ENCODE results near the gene IL15RA. TPM values are rescaled to one million over a fixed set of nuclear protein-coding genes. Genes with fewer than 3 reads are reported as not detected.
"Not testable (repeated sequence)": the region's sequence is repeated elsewhere in the genome, so short reads cannot be mapped to it uniquely, and the experiment has no call there.

The IL15RA gene
- total RNA-seq, 2 experiments from 2014 or later: 20.1 to 20.2 TPM

DNA sequence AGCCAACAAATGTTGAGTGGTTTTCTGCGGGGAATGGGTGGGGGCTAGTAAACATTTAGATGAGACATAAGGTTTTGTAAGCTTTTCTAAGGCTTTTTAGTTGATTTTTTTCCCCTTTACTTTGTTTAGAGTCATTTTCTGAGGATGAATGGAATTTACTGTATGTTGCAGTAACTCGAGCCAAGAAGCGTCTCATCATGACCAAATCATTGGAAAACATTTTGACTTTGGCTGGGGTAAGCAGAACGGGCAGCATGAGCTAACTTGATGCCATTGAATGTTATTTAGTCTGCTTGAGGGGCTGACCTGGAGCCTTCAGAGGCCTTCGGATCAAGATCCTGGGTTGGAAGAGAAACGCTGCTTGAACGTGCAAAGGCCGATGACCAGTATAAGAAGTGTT lies 50.0 kb downstream of the IL15RA start:
- ChIA-PET POLR2A (no interaction called here), CTCF (interaction anchor here (0.9 kb wide), 1 partner anchor 84 kb away, joined by 3 read pairs; no protein-coding TSS in a partner anchor)
- no peak overlapping the region for H3K27ac Mint-ChIP-seq
- intact Hi-C loops (cut with micrococcal nuclease): no loop called here
- H3K27me3 Mint-ChIP-seq: no peaks in the 10 kb centered on the region
- no peak for DNase-seq
- H3K4me1 Mint-ChIP-seq (ENCODE audit: low read depth): no peaks in the 10 kb centered on the region
- H3K4me3 Mint-ChIP-seq: no peak overlapping the region
- H3K36me3 Mint-ChIP-seq: peaks cover 44% of the 10 kb centered on the region
- H3K9me3 Mint-ChIP-seq: no peaks in the 10 kb centered on the region

DNA sequence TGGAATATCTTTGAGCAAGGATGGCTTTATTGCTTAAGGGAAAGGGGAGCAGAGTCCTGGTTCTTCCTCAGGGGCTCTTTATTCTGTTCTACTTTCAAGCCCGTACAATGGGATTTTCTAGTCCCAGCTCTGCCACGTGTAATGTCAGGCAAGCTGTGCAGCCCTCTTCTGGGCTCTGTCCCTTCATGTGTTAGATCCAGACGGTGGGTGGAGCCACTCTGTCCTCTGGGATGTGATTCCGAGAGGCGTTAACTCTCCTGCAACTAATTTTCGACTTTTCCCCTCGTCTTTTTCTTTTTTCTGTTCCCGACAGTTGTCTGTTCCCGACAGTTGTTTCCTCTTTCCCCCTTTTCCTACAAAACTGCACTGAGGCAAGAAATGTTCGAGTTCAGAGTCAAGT lies 52.5 kb downstream of the IL15RA start:
- H3K9me3 Mint-ChIP-seq: no peaks in the 10 kb centered on the region
- H3K4me3 Mint-ChIP-seq: no peak overlapping the region
- ChIA-PET CTCF (no interaction called here), POLR2A (no interaction called here)
- H3K27ac Mint-ChIP-seq: no peak overlapping the region
- no peak for DNase-seq
- H3K4me1 Mint-ChIP-seq (ENCODE audit: low read depth): peaks cover 1% of the 10 kb centered on the region
- peaks cover 43% of the 10 kb centered on the region for H3K36me3 Mint-ChIP-seq
- no peaks in the 10 kb centered on the region for H3K27me3 Mint-ChIP-seq
- intact Hi-C loops (cut with micrococcal nuclease): no loop called here

DNA sequence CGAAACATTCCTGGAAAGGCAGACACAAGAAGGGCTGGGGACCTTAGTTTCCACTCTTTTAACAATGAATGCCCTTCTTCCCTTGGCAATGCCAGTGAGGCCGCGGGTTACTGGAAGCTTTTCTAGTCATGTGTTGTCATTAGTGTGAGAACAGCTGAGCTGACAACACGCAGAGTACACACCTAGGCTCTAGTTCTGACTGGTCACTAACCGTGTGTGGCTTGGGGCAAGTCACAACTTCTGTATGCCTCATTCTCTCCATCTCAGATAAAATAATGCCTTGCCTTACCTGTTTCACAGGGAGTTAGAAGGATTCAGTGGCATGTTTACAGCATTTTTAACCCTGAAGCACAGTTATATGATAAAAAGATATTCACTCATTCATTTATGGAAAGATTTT lies 55.6 kb downstream of the IL15RA start:
- intact Hi-C loops (cut with micrococcal nuclease): no loop called here
- peaks cover 1% of the 10 kb centered on the region for H3K4me1 Mint-ChIP-seq (ENCODE audit: low read depth)
- H3K4me3 Mint-ChIP-seq: no peak overlapping the region
- H3K36me3 Mint-ChIP-seq: peaks cover 44% of the 10 kb centered on the region
- H3K27ac Mint-ChIP-seq: no peak overlapping the region
- H3K27me3 Mint-ChIP-seq: no peaks in the 10 kb centered on the region
- no peak for DNase-seq
- ChIA-PET CTCF (interaction anchor here (0.6 kb wide), 1 partner anchor 719 kb away, joined by 3 read pairs; no protein-coding TSS in a partner anchor), POLR2A (no interaction called here)
- no peaks in the 10 kb centered on the region for H3K9me3 Mint-ChIP-seq

DNA sequence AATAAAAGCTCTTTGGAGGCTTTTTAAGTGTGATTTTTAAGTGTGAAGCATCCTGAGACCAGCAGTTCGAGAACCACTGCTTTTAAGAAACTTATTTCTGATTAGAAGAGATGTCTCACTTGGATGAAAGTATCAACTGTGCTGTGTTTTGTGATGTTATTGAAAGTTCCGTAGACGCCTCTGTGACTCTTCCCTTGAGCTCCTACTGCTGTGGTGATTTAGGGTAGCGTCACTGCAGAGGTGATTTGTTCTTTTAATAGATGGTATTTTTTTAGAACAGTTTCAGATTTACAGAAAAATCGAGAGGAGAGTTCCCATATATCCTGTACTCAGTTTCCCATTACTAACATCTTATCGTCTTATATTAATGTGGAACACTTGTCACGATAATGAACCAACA lies 57.8 kb downstream of the IL15RA start:
- Mint-ChIP-seq H3K36me3 (peaks cover 47% of the 10 kb centered on the region), H3K27me3 (no peaks in the 10 kb centered on the region), H3K4me1 (ENCODE audit: low read depth) (peaks cover 1% of the 10 kb centered on the region), H3K4me3 (no peak overlapping the region), H3K9me3 (no peaks in the 10 kb centered on the region), H3K27ac (no peak overlapping the region)
- CTCF ChIA-PET: no interaction called here
- intact Hi-C loops (cut with micrococcal nuclease): no loop called here
- DNase-seq: no peak
- POLR2A ChIA-PET: no interaction called here

DNA sequence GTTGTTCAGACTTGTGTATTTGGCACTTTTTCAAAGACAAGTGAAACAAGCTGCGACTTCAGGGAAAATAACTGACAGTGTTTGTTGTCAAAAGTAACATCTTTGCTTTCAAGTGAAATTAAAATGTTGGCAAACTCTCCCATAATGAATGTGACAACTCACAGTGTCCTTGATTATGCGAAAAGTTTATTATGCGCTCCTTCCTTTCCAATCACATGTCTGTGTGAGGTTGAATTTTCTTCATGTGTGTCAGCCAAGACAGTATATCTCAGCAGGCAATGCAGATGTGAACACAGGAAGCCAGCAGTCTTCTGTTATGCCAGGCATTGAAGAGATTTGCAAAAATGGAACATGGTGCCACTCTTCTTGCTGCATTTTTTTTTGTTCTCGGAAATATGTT lies 58.6 kb downstream of the IL15RA start:
- intact Hi-C loops (cut with micrococcal nuclease): no loop called here
- H3K27ac Mint-ChIP-seq: no peak overlapping the region
- POLR2A ChIA-PET: no interaction called here

DNA sequence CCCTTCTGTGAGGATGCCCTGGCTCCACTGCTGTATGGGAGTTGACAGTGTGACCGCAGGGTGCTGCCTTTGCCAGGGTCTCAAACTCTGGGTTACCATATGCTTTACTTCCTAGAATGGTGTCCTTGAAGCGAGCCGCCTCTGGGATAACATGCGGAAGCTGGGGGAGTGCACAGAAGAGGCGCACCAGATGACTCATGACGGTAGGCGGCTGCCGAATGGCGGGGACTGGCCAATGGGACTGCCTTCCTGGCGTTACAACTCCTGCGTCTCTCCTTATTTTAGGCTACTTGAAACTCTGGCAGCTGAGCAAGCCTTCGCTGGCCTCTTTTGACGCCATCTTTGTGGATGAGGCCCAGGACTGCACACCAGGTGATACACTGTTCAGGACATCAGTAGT lies 60.0 kb downstream of the IL15RA start:
- no peak for DNase-seq
- CTCF ChIA-PET: no interaction called here
- Mint-ChIP-seq H3K27ac (no peak overlapping the region), H3K4me1 (ENCODE audit: low read depth) (peaks cover 1% of the 10 kb centered on the region), H3K27me3 (no peaks in the 10 kb centered on the region), H3K4me3 (no peak overlapping the region), H3K9me3 (no peaks in the 10 kb centered on the region), H3K36me3 (peaks cover 41% of the 10 kb centered on the region)
- intact Hi-C loops (cut with micrococcal nuclease): no loop called here
- POLR2A ChIA-PET: no interaction called here

More for the DNA sequence above, 58.6 kb downstream of the IL15RA start:
- Mint-ChIP-seq H3K9me3 (no peaks in the 10 kb centered on the region), H3K36me3 (peaks cover 47% of the 10 kb centered on the region), H3K27me3 (no peaks in the 10 kb centered on the region), H3K4me1 (ENCODE audit: low read depth) (peaks cover 1% of the 10 kb centered on the region), H3K4me3 (no peak overlapping the region)
- CTCF ChIA-PET: no interaction called here
- DNase-seq: no peak

DNA sequence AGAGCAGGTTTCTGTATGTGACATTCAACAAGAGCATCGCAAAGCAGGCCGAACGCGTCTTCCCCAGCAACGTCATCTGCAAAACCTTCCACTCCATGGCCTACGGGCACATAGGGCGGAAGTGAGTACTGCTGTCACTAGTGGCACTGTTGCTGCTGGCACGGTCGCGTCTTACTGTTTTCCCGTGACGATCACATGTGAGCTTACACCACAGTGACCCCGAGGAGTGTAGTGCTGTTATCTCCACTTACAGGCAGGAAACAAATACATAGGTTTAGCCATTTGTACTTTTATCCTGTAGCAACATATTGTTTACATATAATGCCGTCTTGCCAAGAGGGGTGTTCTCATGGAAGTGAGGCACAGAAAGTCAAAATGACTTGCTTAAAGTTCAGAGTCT lies 61.9 kb downstream of the IL15RA start:
- no peaks in the 10 kb centered on the region for H3K9me3 Mint-ChIP-seq

DNA sequence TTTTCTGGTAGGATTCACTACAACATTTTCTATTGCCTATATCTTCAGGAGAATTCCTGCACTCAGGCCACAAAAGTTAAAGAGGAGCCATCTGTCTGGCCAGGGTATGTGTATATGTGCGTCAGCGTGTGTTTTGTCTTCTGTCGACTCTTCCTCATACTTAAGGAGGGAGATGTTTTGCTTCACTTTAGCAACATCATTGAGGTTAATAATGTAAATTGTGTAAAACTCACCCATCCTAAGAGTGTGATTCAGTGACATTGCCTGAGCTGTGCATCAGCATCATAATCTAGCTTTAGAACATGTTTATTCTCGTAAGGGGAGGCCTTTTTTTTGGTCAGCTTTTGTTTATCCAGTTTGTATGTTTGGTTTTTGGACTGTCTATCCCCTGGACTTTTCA lies 63.6 kb downstream of the IL15RA start:
- Mint-ChIP-seq H3K27ac (no peak overlapping the region), H3K27me3 (no peaks in the 10 kb centered on the region), H3K4me3 (no peak overlapping the region), H3K4me1 (ENCODE audit: low read depth) (peaks cover 4% of the 10 kb centered on the region), H3K36me3 (peaks cover 49% of the 10 kb centered on the region), H3K9me3 (no peaks in the 10 kb centered on the region)
- ChIA-PET POLR2A (no interaction called here), CTCF (no interaction called here)
- intact Hi-C loops (cut with micrococcal nuclease): no loop called here
- DNase-seq: no peak

More for the DNA sequence above, 61.9 kb downstream of the IL15RA start:
- H3K27ac Mint-ChIP-seq: no peak overlapping the region
- CTCF ChIA-PET: interaction anchor here (1.4 kb wide), 1 partner anchor 42 kb away, joined by 4 read pairs; no protein-coding TSS in a partner anchor
- H3K4me1 Mint-ChIP-seq (ENCODE audit: low read depth): peaks cover 4% of the 10 kb centered on the region
- no peak for DNase-seq
- POLR2A ChIA-PET: no interaction called here
- no peaks in the 10 kb centered on the region for H3K27me3 Mint-ChIP-seq
- H3K4me3 Mint-ChIP-seq: no peak overlapping the region
- intact Hi-C loops (cut with micrococcal nuclease): no loop called here
- peaks cover 42% of the 10 kb centered on the region for H3K36me3 Mint-ChIP-seq

DNA sequence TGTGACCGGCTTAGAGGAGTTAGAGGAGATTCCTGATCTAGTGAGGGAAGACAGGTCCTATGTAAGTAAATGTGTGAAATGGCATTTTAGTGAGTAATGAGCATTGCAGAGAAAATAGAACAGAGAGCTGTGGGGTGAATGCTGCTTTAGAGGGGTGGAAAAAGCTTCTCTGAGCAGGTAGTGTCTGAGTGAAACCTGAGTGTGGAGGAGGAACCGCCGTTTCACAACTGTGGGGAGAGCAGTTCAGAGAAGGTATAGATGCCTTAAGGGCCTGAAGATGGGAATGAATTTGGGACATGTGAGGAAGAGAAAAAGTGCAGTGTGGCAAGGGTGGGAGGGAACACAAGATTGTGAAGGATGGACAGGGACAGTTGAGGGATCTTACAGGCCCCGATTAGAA lies 65.7 kb downstream of the IL15RA start:
- ChIA-PET POLR2A (no interaction called here), CTCF (no interaction called here)
- H3K4me3 Mint-ChIP-seq: no peak overlapping the region
- peaks cover 47% of the 10 kb centered on the region for H3K36me3 Mint-ChIP-seq
- no peak overlapping the region for H3K27ac Mint-ChIP-seq
- intact Hi-C loops (cut with micrococcal nuclease): no loop called here
- no peak for DNase-seq
- H3K27me3 Mint-ChIP-seq: no peaks in the 10 kb centered on the region
- H3K4me1 Mint-ChIP-seq (ENCODE audit: low read depth): peaks cover 8% of the 10 kb centered on the region
- H3K9me3 Mint-ChIP-seq: no peaks in the 10 kb centered on the region

DNA sequence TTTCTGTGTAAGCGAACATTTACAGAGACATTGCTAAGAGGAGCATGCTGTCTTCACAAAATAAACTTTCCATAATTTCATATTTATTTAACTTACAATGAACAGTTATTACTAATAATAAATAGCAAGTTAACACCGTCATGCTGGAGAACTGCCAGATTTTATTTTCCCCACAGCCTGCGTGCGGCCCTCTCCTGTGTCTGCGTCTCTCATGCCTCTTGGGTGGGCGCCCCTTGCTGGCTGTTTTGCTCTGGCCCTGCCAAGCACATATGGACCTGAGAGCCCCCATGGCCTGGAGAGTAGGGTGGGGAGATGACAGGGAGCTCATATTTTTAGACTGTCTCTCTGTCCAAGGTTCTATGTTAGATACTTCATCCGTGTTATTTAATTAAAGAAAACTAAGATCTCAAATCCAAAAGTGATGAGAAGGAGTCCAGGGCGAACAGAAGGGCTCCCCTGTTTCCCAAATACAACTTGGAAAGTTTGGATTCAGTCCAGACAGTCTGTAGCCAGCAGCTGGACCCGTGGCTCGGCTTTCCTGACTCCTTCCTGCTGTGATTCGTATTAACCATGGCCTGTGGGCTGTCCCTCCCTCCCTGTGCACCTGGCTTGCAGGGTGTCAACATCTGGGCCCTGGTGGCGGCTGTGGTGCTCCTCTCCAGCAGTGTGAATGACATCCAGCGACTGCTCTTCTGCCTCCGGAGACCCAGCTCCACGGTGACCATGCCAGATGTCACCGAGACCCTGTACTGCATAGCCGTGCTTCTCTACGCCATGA lies 66.8 kb downstream of the IL15RA start:
- no peak overlapping the region for H3K27ac Mint-ChIP-seq
- H3K4me1 Mint-ChIP-seq (ENCODE audit: low read depth): peaks cover 13% of the 10 kb centered on the region
- ChIA-PET CTCF (no interaction called here), POLR2A (interaction anchor here (0.5 kb wide), 1 partner anchor 109 kb away, joined by 3 read pairs; no protein-coding TSS in a partner anchor)
- no peak overlapping the region for H3K4me3 Mint-ChIP-seq
- DNase-seq: no peak
- no peaks in the 10 kb centered on the region for H3K9me3 Mint-ChIP-seq
- intact Hi-C loops (cut with micrococcal nuclease): no loop called here
- H3K27me3 Mint-ChIP-seq: no peaks in the 10 kb centered on the region
- peaks cover 52% of the 10 kb centered on the region for H3K36me3 Mint-ChIP-seq

DNA sequence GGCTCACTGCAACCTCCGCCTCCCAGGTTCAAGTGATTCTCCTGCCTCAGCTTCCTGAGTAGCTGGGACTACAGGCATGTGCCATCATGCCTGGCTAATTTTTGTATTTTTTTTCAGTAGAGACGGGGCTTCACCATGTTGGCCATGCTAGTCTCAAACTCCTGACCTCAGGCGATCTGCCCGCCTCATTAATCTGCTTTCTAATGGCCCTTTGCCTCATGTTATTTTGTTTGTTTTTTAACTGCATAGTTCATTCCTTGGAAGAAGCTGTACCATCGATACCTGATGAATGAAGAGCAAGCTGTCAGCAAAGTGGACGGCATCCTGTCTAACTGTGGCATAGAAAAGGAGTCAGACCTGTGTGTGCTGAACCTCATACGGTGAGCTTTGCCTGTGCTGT lies 68.7 kb downstream of the IL15RA start:
- H3K27ac Mint-ChIP-seq; H3K9me3 Mint-ChIP-seq; H3K4me3 Mint-ChIP-seq; intact Hi-C loops (cut with micrococcal nuclease); DNase-seq; POLR2A ChIA-PET; H3K27me3 Mint-ChIP-seq: not testable (repeated sequence)
- CTCF ChIA-PET: interaction anchor here (1.4 kb wide), 1 partner anchor 18 kb away, joined by 3 read pairs; the partner anchor contains the start of gene FBH1
- H3K4me1 Mint-ChIP-seq (ENCODE audit: low read depth): peaks cover 22% of the 10 kb centered on the region
- peaks cover 48% of the 10 kb centered on the region for H3K36me3 Mint-ChIP-seq

DNA sequence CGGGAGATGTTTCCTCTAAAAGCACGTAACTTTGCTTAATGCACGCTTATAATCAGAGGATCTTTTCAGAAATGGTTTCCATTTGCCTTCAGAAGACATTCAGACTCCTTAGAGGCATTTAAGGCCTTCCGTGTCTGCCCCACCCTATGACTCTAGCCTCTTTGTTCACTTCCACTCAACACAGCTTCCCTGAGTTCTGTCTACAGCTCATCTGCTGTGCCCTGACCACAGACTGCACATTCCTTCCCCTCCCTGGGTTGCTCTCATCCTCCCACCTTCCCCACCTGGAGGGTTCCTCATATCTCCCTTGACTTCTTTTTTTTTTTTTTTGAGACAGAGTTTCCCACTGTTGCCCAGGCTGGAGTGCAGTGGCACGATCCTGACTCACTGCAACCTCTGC lies 70.7 kb downstream of the IL15RA start:
- peaks cover 46% of the 10 kb centered on the region for H3K36me3 Mint-ChIP-seq
- no peak overlapping the region for H3K4me3 Mint-ChIP-seq
- ChIA-PET POLR2A (no interaction called here), CTCF (interaction anchor here (0.6 kb wide), 1 partner anchor 285 kb away, joined by 3 read pairs; no protein-coding TSS in a partner anchor)
- no peaks in the 10 kb centered on the region for H3K9me3 Mint-ChIP-seq
- DNase-seq: no peak
- peaks cover 29% of the 10 kb centered on the region for H3K4me1 Mint-ChIP-seq (ENCODE audit: low read depth)
- no peak overlapping the region for H3K27ac Mint-ChIP-seq
- intact Hi-C loops (cut with micrococcal nuclease): no loop called here
- no peaks in the 10 kb centered on the region for H3K27me3 Mint-ChIP-seq

DNA sequence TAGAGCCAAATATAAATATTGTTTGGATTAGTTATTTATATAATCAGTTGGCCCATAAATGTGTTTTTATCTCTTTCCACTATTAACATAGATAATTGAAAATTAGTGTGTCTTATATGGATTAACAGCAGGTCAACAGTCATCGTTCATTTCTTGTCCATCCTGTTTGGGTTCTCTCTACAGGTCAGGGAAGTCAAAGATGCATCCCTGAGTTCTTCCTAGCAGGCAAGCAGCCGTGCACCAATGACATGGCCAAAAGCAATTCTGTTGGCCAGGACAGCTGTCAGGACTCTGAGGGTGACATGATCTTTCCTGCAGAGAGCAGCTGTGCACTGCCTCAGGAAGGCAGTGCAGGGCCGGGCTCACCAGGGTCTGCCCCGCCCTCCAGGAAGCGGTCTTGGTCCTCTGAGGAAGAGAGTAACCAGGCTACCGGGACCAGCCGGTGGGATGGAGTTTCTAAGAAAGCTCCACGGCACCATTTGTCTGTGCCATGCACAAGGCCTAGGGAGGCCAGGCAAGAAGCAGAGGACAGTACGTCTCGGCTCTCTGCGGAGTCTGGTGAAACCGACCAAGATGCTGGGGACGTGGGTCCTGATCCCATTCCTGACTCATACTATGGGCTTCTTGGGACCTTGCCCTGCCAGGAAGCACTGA lies 71.4 kb downstream of the IL15RA start:
- ChIA-PET POLR2A (no interaction called here), CTCF (no interaction called here)
- peaks cover 27% of the 10 kb centered on the region for H3K4me1 Mint-ChIP-seq (ENCODE audit: low read depth)
- no peak for DNase-seq
- H3K4me3 Mint-ChIP-seq: no peak overlapping the region
- intact Hi-C loops (cut with micrococcal nuclease): no loop called here
- H3K27ac Mint-ChIP-seq: no peak overlapping the region
- H3K36me3 Mint-ChIP-seq: peaks cover 41% of the 10 kb centered on the region
- no peaks in the 10 kb centered on the region for H3K9me3 Mint-ChIP-seq
- no peaks in the 10 kb centered on the region for H3K27me3 Mint-ChIP-seq

Data from activated CD4-positive, alpha-beta memory T cell treated with anti-CD3 and anti-CD28 coated beads for 36 hours (primary cell).